ENCODE measurements around the gene TMED10.

DNA sequence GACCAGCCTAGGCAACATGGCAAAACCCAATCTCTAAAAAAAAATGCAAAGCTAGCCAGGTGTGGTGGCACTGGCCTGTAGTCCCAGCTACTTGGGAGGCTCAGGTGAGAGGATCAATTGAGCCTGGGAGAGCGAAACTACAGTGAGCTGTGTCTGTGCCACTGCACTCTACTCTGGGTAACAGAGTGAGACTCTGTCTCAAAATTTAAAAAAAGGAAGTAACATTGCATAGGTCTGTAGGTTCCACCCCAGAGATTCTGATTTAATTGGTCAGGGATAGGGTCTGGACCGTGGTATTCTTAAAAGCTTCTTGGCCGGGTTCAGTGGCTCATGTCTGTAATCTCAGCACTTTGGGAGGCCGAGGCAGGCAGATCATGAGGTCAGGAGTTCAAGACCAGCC, 80.7 kb downstream of the TMED10 start:
- TF ChIP-seq, protein P1, sequence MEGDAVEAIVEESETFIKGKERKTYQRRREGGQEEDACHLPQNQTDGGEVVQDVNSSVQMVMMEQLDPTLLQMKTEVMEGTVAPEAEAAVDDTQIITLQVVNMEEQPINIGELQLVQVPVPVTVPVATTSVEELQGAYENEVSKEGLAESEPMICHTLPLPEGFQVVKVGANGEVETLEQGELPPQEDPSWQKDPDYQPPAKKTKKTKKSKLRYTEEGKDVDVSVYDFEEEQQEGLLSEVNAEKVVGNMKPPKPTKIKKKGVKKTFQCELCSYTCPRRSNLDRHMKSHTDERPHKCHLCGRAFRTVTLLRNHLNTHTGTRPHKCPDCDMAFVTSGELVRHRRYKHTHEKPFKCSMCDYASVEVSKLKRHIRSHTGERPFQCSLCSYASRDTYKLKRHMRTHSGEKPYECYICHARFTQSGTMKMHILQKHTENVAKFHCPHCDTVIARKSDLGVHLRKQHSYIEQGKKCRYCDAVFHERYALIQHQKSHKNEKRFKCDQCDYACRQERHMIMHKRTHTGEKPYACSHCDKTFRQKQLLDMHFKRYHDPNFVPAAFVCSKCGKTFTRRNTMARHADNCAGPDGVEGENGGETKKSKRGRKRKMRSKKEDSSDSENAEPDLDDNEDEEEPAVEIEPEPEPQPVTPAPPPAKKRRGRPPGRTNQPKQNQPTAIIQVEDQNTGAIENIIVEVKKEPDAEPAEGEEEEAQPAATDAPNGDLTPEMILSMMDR (IDR thresholded peaks at IDR 0.05): no peak
- no peak for TF ChIP-seq EZH2phosphoT487 (IDR thresholded peaks at IDR 0.05)

All from neural progenitor cell (in vitro differentiated cells).